ENCODE measurements around the gene SRP19.
"Not testable (repeated sequence)": the region's sequence is repeated elsewhere in the genome, so short reads cannot be mapped to it uniquely, and the experiment has no call there.

SRP19 gene

DNA sequence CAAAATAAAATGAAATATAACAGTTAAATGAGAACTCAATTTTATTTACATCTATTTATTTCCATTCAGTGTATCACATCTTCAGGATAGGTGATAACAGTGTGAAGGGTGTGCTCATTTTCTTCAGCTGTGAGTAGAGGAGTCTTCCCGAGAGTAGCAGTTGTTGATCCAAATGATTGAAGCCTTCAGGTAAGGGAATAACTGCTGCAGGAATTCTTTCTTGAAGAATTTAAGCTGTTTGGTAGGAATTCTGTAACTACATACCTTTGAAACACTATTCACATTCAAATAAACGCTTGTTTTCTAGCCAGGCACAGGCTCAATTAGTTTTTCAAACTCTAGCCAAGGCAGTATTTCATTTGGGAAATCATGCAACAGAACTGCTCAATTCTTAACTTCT lies 15.3 kb downstream of the SRP19 start:
- no peak for DNase-seq

- no peak for DNase-seq
Measured at GRCh38 chr5:112878101-112878500, 17.0 kb downstream of the SRP19 start.

GRCh38 chr5:112878760-112879159 lies 17.7 kb downstream of the SRP19 start:
- DNase-seq: peak; percentile 51

DNA sequence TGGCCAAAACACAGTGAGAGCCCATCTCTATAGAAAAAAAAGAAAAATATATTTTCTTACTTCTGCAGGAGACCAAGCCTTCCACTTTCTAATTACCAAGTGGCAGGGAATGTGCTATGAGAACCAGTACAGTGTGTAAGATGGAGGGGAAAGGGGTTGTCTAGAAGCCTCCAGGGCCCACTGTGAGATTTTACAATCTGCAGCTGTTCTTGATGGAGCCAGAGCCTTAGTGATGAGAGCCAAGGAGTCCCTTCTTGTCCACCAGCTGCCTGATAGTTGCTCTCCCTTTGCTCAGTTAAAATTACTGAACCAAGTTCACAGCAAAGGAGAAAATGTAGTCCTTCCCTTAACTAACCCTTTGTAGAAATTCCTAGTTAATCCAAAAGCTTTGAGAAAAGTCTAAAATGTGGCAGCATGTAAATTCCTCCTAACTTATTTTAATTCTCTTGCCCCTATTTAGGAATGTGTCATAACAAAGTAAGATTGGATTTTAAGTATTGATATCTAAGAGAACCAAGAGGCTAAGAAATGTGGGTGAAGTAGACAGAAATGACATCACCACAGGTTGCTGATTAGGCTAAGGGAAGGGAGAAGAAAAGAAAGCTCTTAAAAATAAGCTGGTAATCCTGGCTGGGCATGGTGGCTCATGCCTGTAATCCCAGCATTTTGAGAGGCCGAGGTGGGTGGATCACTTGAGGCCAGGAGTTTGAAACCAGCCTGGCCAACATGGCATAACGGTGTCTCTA lies 19.3 kb downstream of the SRP19 start:
- no peak for DNase-seq

GRCh38 chr5:112883192-112883591 lies 22.1 kb downstream of the SRP19 start:
- DNase-seq: no peak

- DNase-seq: no peak
Measured at GRCh38 chr5:112885001-112885400, 23.9 kb downstream of the SRP19 start.

GRCh38 chr5:112886975-112887374 lies 25.9 kb downstream of the SRP19 start:
- no peak for DNase-seq

- not testable (repeated sequence) for DNase-seq
Measured at GRCh38 chr5:112892066-112892465, 31.0 kb downstream of the SRP19 start.

DNA sequence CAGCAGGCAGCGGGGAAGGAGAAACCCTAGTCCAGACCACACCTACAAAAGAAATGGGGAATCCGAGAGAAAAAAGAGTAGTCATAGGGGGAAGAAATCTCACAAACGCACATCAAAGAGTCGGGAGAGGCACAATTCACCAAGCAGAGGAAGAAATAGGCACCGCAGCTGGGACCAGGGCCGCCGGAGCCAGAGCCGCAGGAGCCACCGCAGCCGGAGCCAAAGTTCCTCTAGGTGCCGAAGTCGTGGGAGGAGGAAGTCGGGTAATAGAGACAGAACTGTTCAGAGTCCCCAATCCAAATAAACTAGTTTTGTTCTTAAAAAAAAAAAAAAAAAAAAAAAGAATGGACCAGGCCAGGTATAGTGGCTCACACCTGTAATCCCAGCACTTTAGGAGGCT lies 31.7 kb downstream of the SRP19 start:
- no peak for DNase-seq

- DNase-seq: no peak
Measured at GRCh38 chr5:112895682-112896081, 34.6 kb downstream of the SRP19 start.

DNA sequence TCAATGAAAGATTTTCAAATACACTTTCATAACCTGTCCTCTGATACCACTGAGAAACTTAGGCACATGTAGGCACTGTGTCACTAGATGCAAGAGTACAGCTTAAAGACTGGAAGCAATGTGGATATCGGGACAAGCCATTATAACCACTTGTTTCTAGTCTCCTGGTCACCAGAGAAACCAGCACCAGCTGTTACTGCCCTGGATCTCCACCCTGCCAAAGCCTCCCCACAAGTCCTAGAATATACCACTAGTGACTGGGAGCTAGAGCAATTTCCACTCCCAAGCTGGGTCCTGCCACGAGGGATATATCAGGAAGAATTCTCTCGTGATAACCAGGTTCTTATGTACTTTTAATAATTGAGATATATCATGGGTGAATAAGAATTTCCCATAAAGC lies 41.5 kb downstream of the SRP19 start:
- no peak for DNase-seq

- not testable (repeated sequence) for DNase-seq
Measured at GRCh38 chr5:112904996-112905395, 43.9 kb downstream of the SRP19 start.

- no peak for DNase-seq
Measured at GRCh38 chr5:112906637-112907036, 45.5 kb downstream of the SRP19 start.

- no peak for DNase-seq
Measured at GRCh38 chr5:112907166-112907631, 46.1 kb downstream of the SRP19 start.

DNA sequence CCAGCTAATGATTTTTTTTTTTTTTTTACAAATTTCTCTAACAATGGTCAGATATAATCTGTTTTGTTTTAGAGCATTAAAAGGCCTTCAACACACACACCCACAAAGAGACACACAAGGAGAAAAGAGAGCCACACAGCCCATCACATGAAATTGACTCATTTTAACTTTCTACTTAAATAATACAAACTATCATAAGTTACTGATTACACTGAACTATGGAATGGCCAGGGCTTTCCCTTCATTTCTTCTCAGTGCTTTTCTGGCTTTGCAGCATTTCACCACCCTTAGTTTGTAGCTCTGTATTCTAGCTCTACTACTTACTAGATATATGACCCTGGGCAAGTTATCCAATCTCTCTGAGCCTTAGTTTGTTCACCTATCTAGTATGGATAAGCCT lies 47.8 kb downstream of the SRP19 start:
- no peak for DNase-seq

GRCh38 chr5:112910529-112910928 lies 49.4 kb downstream of the SRP19 start:
- DNase-seq: no peak

DNA sequence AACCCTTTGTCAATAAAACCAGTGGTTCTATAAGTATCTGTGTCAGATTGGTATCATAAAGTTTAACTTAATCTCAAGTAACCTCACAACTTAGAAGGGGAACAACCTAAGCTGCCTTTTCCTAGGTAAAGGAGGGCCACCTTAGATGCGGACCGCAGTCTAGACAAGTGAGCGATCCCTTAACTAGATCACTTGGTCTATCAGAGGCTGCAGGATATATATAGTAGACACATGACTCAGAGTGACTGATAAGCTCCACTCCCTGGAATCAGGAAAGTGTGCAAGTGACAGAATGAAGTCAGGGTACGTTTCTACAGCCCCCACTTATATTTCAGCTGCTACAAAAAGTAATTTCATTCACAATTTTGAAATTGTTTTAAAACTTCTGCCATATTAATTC lies 53.5 kb downstream of the SRP19 start:
- no peak for DNase-seq

- DNase-seq: no peak
Measured at GRCh38 chr5:112915831-112916230, 54.7 kb downstream of the SRP19 start.

GRCh38 chr5:112917453-112917995 lies 56.4 kb downstream of the SRP19 start:
- DNase-seq: peak; percentile 34

DNA sequence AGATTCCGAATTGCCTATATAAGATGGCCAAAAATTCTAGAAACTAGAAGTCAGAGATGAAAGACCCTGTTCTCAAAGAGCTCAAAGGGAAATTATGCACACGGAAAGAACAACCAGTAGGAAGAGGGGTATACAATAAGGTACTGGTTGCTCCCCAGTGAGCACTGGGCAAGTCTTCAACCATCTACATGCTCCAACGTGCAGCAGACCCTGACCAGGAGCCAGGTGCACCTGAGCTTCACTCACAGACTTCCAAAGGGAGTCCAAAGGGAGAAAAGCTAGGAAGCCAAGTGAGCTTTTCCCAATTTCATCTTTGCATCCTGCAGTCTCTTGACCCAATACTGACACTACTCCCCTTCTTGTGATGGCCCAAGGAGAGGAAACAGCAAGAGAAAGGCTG lies 57.0 kb downstream of the SRP19 start:
- peak; percentile 26 for DNase-seq

DNA sequence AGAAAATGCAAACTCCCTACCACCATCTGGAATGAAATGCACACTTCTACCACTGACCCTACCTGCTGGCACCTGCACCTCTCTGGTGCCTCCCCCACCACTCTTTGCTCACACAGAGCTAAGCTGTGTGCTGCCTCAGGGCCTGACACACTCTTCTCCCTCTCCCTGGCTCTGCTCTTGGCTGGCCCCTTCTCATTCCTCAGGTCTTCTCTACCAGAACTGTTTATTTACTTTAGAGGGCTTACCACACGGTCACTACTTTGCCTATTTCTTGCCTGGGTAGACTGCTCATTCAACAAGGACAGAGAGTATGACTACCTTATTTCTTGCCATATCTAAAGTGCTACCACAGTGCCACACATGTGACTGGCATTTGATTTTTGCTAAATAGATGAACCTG lies 57.6 kb downstream of the SRP19 start:
- no peak for DNase-seq

Data from DMS53 (cell line).